Keratinocyte (primary cell): ENCODE results near the gene SDCCAG8. TPM values are rescaled to one million over a fixed set of nuclear protein-coding genes. Genes with fewer than 3 reads are reported as not detected.

Experiments
- DNase-seq: peaks from one replicate; pipeline ENCODE4 v3.0.0-alpha.2; 2011; ENCODE audit warnings: low read depth, missing footprints, low spot score
- FAIRE-seq: peaks from 2 replicates; lab custom pipeline; 2011; peaks lifted over from hg19 to GRCh38; lab: Jason Lieb, UNC
- H2AFZ ChIP-seq: 2 replicates; pipeline ENCODE4 v1.6.0; 2012; ENCODE audit warnings: low read length, control low read depth, inconsistent platforms; ENCODE audit not compliant: control insufficient read depth
- H3K27ac ChIP-seq: 2 replicates; pipeline ENCODE4 v1.5.1; 2011; ENCODE audit warnings: low read length; ENCODE audit not compliant: control insufficient read depth, insufficient read depth
- H3K27me3 ChIP-seq: 3 replicates; pipeline ENCODE4 v1.6.0; 2011; ENCODE audit warnings: low read length; ENCODE audit not compliant: control insufficient read depth, insufficient read depth; ENCODE audit errors: extremely low read depth
- H3K36me3 ChIP-seq, 2 experiments: 2 replicates in 1 of 2; 3 replicates in 1 of 2; pipeline ENCODE4 v1.5.1; 2011; ENCODE audit warnings: low read length in 2 of 2, mild to moderate bottlenecking in 1 of 2; ENCODE audit not compliant: control insufficient read depth in 2 of 2, insufficient read depth in 2 of 2; ENCODE audit errors: extremely low read depth in 1 of 2
- H3K4me1 ChIP-seq: 3 replicates; pipeline ENCODE4 v1.5.1; 2011; ENCODE audit warnings: low read length; ENCODE audit not compliant: control insufficient read depth, insufficient read depth; ENCODE audit errors: extremely low read depth
- H3K4me2 ChIP-seq: 3 replicates; pipeline ENCODE4 v1.6.0; 2011; ENCODE audit warnings: low read depth, low read length; ENCODE audit not compliant: control insufficient read depth, insufficient read depth; ENCODE audit errors: extremely low read depth
- H3K4me3 ChIP-seq, 3 experiments: fragments of 200-600 bp in 1 of 3; sonication (generic) in 1 of 3; 2 replicates in 2 of 3; 3 replicates in 1 of 3; pipeline ENCODE4 v1.5.1; 2011 to 2016; ENCODE audit warnings: low read length in 3 of 3, mild to moderate bottlenecking in 3 of 3, control low read depth in 2 of 3, inconsistent platforms in 1 of 3, low read depth in 1 of 3, mixed read lengths in 1 of 3, mixed run types in 1 of 3, moderate library complexity in 1 of 3; ENCODE audit not compliant: control insufficient read depth in 2 of 3, insufficient read depth in 2 of 3; ENCODE audit errors: extremely low read depth in 1 of 3
- H3K79me2 ChIP-seq: 2 replicates; pipeline ENCODE4 v1.6.0; 2012; ENCODE audit warnings: low read length; ENCODE audit not compliant: control insufficient read depth, insufficient read depth
- H3K9ac ChIP-seq: 3 replicates; pipeline ENCODE4 v1.6.0; 2011; ENCODE audit warnings: low read length; ENCODE audit not compliant: control insufficient read depth, insufficient read depth; ENCODE audit errors: extremely low read depth
- H3K9me1 ChIP-seq: 3 replicates; pipeline ENCODE4 v1.6.0; 2011; ENCODE audit warnings: low read length; ENCODE audit not compliant: control insufficient read depth, insufficient read depth; ENCODE audit errors: extremely low read depth
- H3K9me3 ChIP-seq: 2 replicates; pipeline ENCODE4 v1.5.1; 2012; ENCODE audit warnings: low read depth, low read length; ENCODE audit not compliant: control insufficient read depth
- H4K20me1 ChIP-seq: 3 replicates; pipeline ENCODE4 v1.6.0; 2011; ENCODE audit warnings: low read length; ENCODE audit not compliant: control insufficient read depth, insufficient read depth; ENCODE audit errors: extremely low read depth
- EZH2 ChIP-seq: IDR thresholded peaks from one replicate; pipeline ENCODE4 v1.6.1; 2012; ENCODE audit warnings: inconsistent platforms, mild to moderate bottlenecking, low read length, moderate library complexity
- dilution Hi-C: fragments of 300-500 bp; cut with MboI; formaldehyde crosslinking; loops from one replicate; pipeline ENCODE4 v1.7.0; 2020; ENCODE audit warnings: low sequenced_read_pairs; ENCODE audit not compliant: extremely low pct_ligation_motif_present
- polyA plus RNA-seq, 5 experiments: library from polyadenylated mRNA; depleted of rRNA in 3 of 5; stranded (reverse) in 3 of 5; stranded (forward) in 1 of 5; unstranded in 1 of 5; fragments of >200 nt; gene quantifications; 1 replicate in 1 of 5; 2 replicates in 3 of 5; 3 replicates in 1 of 5; pipeline versions ENCODE4 v1.2.1 to v1.2.3, GENCODE V29; 2011 to 2012; ENCODE audit warnings: missing spikeins in 2 of 5, low read depth in 1 of 5, low replicate concordance in 1 of 5
- TF ChIP-seq, protein P1 (sequence below), 3 experiments: IDR thresholded peaks in 1 of 3; conservative IDR thresholded peaks in 1 of 3; optimal IDR thresholded peaks in 1 of 3; 2 replicates in 2 of 3; 3 replicates in 1 of 3; pipeline versions ENCODE3 to v1.5.1; 2011; ENCODE audit warnings: low read length in 3 of 3, mild to moderate bottlenecking in 3 of 3, moderate library complexity in 2 of 3, control low read depth in 1 of 3, inconsistent platforms in 1 of 3; ENCODE audit not compliant: insufficient read depth in 2 of 3; ENCODE audit errors: extremely low read depth in 1 of 3

The SDCCAG8 gene
- polyA plus RNA-seq, 1 donor (not counting 4 experiments of a cell fraction or from before 2014, with no cell fraction given): 61.6 TPM

GRCh38 chr1:243482141-243483022 is 226.5 kb downstream of the SDCCAG8 start:
- Histone ChIP-seq H3K4me2 (no peak overlapping the region), H3K9ac (no peak overlapping the region), H3K9me3 (no peaks in the 10 kb centered on the region), H3K79me2 (no peaks in the 10 kb centered on the region), H3K36me3 (no peaks in the 10 kb centered on the region), H3K4me1 (peaks cover 5% of the 10 kb centered on the region), H2AFZ (no peak overlapping the region), H4K20me1 (no peaks in the 10 kb centered on the region), H3K27me3 (no peaks in the 10 kb centered on the region), H3K9me1 (no peaks in the 10 kb centered on the region), H3K4me3 (no peak overlapping the region), H3K27ac (no peak overlapping the region)
- dilution Hi-C loops: no loop called here
- TF ChIP-seq, protein P1, sequence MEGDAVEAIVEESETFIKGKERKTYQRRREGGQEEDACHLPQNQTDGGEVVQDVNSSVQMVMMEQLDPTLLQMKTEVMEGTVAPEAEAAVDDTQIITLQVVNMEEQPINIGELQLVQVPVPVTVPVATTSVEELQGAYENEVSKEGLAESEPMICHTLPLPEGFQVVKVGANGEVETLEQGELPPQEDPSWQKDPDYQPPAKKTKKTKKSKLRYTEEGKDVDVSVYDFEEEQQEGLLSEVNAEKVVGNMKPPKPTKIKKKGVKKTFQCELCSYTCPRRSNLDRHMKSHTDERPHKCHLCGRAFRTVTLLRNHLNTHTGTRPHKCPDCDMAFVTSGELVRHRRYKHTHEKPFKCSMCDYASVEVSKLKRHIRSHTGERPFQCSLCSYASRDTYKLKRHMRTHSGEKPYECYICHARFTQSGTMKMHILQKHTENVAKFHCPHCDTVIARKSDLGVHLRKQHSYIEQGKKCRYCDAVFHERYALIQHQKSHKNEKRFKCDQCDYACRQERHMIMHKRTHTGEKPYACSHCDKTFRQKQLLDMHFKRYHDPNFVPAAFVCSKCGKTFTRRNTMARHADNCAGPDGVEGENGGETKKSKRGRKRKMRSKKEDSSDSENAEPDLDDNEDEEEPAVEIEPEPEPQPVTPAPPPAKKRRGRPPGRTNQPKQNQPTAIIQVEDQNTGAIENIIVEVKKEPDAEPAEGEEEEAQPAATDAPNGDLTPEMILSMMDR (optimal IDR thresholded peaks at IDR 0.05 in 1 of 3, IDR thresholded peaks at IDR 0.05 in 1 of 3, conservative IDR thresholded peaks at IDR 0.05 in 1 of 3; ENCODE audit: extremely low read depth in 1 of 3, insufficient read depth in 2 of 3, low read length in 3 of 3): no peak
- no peak for TF ChIP-seq EZH2
- peak; percentile 28 for DNase-seq
- peak; percentile 53 for FAIRE-seq

DNA sequence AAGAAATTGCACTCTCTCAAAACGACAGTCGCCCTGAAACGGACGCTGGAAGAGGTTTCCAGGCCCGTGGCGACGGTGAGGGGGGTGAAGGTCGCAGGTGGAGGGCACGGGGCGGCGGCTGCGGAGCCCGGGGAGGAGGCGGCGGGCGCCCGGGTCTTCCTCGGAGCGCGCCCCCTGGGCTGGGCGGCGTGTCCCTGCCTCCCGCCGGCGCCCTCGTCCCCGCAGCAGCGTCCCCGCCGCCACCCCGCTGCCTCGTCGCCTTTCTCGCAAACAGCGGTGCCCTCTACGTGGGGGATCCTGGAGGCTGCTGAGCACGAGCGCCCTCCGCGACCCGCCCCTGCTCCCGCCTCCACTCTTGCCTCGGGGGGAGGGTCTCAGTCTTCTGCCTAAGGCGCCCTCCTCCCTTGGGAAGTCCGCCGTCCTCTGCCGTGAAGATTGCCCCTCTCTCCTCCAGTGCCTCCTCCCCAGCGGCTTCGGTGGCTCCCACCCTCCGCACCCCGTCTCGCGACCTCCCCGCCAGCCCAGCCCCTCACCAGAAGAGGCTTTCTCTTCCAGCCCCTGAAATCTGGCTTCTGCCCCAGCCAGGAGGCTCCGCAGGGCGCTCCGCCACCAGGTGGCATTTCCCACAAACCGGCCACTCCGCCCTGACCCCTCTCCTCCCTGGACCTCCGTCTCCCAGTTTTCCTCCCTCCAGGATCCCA is 227.4 kb downstream of the SDCCAG8 start:
- Histone ChIP-seq H3K4me3 (no peak overlapping the region), H3K4me2 (no peak overlapping the region), H3K27me3 (no peaks in the 10 kb centered on the region), H3K9me1 (no peaks in the 10 kb centered on the region), H4K20me1 (no peaks in the 10 kb centered on the region), H3K9ac (no peak overlapping the region), H2AFZ (no peak overlapping the region), H3K79me2 (no peaks in the 10 kb centered on the region), H3K27ac (no peak overlapping the region), H3K9me3 (no peaks in the 10 kb centered on the region), H3K36me3 (no peaks in the 10 kb centered on the region), H3K4me1 (peaks cover 5% of the 10 kb centered on the region)
- dilution Hi-C loops: no loop called here
- TF ChIP-seq, protein P1 (optimal IDR thresholded peaks at IDR 0.05 in 1 of 3, IDR thresholded peaks at IDR 0.05 in 1 of 3, conservative IDR thresholded peaks at IDR 0.05 in 1 of 3; ENCODE audit: extremely low read depth in 1 of 3, insufficient read depth in 2 of 3, low read length in 3 of 3): no peak
- no peak for TF ChIP-seq EZH2
- FAIRE-seq (no peak), DNase-seq (no peak)
